Anterior cingulate cortex (tissue), 58 donors: Measurements from ENCODE around the gene HEATR9.

Source experiments
- DNase-seq, 58 donors: peaks; one replicate each; lab custom pipeline; 2025; lab: John Stamatoyannopoulos, UW

The HEATR9 gene

DNA sequence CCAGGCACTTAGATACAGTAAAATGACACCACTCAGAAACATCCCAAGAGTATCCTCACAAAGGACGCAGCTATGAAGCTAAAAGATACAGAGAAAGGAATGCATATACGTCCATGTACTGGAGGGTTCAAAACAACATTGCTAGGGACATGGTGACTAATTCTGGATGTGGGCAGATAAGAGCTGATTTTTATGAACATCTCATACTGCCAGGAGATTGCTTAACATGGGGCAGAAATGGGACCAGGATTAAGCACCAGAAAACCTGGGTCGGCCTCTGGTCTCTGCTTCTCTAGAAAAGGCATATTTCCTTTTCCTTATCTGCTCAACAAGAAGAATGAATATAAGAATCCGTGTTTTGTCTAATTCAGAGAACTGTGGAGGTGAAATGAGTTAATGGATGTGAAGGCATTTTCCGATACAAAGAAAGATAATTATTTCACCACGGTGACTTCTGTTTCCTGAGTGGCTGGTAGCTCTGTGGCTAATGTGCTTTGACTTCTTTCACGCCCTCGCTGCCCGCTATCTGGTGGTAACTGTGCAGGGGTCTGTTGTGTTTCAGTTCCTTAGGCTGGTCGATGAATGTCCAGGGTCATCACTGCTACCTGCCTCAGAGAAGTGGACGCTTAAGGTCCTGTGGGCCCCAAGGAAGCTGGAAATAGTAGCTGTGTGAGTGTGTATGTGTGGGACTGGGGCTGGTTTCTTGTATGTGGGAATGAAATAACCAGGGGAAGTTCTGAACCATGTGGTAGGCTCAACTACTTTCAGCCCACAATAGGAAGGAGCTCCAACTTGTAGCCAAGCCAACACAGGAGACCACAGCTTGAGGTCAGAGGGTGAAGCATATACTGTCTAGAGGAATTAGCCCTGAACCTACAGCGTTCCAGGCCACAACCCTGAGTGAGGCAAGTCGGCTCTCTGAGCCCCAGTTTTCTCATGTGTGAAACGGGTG is 27.2 kb upstream of the HEATR9 start:
- no peak for DNase-seq

GRCh38 chr17:35894206-35894605 is 25.5 kb upstream of the HEATR9 start:
- no peak for DNase-seq

DNA sequence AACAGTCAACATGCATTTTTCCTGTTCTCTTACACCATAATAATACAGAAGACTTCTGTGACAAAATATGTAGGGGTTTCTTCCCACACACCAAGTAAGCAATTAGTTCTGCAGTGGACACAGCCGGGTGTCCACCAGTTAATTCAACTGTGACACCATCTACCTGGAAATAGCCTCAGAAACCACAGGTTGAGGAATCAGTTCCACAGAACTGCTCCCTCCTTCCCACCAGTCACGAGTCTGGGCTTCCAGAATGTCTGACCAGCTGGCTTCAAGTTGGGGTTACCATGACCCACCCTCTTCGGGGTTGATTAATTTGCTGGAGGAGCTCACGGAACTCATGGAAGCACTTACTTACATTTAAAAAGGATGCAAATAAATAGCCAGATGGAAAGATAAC is 25.1 kb upstream of the HEATR9 start:
- no peak for DNase-seq

DNA sequence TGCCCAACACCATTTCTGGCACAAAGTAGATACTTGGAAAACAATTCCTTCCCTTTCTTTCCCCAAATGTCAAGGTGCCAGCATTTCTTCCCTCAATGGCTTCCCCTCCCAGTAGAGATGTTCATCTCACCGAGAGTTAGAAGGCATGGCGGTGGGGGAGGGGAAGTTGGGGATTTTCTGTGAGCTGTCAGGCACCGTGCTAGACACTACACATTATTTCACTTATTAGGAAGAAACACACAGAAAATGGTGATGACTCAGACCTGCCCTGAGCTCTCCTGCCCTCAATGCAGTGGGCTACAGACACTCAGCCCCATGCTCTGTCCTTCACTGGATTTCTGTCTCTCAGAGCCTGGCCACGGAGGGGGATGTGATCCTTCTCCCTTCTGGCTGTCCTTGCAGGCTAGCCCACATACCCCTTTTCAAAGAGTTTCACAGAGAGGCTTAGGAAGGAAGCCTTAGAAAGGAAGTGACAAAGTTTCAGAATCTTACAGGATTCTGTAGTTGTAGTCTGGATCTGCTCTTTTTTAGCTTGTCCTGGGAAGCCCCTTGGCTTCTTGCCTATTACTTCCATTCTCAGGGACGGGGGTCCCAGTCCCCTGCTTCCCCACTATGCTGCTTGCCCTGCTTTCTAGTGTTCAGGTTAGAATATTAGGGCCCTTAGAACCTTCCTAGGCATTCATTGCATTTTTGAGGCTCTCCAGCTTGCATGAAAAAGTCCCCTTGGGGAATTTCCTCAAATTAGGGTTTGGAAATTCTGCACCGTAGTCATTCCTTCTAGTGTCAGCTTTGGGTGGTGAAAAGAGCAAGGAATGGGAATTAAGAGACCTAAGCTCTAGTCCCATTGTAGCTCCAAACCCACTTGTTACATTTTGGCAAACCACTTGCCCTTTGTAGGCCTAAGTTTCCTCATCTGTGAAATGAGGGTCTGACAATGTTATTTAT is 23.7 kb upstream of the HEATR9 start:
- DNase-seq: no peak

DNA sequence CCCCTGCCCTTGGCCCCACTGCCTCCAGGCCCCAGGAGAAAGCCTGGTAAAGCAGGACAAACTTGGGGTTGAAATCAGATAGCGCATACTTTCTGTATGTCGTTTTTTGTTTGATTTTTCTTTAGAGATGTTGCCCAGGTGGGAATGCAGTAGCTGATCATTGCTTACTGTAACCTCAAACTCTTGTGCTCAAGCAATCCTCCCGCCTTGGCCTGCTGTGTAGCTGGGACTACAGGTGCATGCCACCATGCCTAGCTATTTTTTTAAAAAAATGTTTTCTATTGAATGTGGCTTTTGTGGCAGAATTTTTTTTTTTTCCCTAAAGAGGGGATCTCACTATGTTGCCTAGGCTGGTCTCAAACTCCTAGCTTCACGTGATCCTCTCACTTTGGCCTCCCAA is 22.6 kb upstream of the HEATR9 start:
- DNase-seq: no peak

DNA sequence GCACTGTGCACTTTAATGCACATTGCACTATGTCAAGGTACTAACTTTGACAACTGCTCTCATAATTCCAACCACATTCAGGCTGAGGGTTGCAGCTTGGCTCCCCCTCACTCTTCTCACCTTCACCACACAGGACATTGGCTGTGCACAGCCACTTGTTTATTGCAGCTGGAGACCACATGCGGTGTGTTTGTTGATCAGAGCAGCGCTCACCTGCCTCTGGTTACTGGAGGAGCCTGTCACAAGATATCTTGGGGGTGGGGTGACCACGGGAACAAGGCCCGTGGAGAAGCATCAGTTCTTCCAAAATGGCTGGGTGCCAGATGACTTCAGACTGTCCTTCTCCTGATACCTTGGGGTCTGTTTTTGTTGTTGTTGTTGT is 22.1 kb upstream of the HEATR9 start:
- DNase-seq: no peak

DNA sequence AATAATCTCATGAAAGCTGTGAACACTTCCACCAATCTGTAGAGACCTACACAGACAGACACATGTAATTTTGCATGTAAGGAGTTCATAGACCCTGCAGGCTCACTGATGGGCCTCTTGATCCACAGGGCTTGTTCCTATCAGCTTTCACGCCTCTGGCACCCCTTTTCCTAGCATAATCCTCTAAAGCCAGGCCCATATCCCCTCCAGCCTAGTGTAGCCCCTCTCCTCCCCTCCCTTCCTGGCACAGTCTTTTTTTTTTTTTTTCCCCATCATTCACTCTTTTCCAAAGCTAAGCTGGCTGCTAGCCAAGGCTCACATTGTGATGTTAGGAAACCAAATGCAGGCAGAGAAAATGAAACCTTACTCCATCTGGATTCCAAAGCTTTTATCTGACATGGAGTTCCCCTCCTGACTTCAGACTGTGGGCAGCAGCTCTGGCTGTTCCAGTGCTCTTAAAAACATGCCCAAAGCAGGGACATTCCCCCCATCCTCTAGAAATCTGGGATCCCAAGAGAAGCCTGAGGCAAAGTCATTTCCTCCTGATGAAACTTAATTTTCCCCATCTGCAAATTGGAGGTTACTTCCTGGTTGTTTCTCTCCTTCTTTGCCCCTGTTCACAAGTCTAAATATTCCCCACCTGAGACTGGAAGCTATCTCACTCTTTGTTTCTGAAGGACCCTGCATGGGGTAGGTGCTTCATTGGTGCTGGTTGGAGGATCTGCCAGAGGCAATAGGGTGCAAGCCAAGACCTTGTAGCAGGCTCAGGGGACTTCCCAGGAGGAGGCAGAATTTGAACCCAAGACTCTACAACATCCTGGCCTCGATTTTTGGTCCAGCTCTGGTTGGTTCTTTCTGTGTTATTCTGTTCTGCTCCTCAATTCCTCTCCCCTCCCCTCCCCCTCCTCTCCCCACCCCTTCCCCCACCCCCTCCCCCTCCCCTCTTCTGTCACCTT is 21.4 kb upstream of the HEATR9 start:
- peak in 15 of 58 donors; percentile 0 to 32 (median 5) for DNase-seq

- no peak for DNase-seq
These were observed 20.6 kb upstream of the HEATR9 start for GRCh38 chr17:35889241-35889640.

DNA sequence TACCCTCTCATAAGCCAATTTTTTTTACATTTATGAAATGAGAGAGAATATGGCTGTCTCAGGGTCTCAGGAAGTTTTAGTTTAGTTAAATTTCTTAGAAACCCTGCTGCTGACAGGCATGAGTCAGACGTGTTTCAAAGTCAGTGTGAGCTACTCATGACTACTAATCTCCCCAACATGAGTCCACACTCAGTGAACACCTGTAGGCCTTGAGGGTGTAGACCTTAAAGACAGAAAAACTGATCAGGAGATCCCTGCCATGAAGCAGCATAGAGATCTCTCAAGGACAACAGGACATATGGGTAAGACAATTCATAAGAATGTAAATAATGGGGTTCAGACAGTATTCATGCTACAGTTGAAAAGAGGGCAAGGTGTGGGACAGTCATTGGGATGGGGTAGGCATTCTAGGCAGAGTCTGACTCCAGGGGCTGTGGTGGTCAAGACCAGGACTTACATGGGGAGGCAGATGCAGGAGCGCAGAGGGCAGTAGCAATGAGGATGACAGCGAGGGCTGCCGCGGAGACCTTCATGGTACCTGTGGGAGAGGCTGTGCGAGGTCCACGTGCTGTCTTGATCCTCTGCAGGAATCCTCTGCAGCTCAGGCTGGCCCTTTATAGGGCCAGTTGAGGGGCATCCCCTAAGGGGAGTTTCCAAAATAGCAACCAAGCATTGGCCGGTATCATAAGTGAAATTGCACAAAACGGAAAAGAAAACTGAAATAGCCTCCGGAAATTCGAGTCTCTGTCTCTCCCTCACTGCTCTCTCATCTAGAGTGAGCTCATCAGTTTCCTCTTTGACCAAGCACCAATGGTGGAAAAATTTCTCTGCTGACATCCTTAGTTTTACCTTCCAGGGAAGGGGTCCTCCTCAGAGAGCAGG is 11.3 kb upstream of the HEATR9 start, which contains the start of gene CCL5:
Gene CCL5 (minus strand): TSS at position 588 of the 882 bp plus-strand sequence.
- DNase-seq: no peak

DNA sequence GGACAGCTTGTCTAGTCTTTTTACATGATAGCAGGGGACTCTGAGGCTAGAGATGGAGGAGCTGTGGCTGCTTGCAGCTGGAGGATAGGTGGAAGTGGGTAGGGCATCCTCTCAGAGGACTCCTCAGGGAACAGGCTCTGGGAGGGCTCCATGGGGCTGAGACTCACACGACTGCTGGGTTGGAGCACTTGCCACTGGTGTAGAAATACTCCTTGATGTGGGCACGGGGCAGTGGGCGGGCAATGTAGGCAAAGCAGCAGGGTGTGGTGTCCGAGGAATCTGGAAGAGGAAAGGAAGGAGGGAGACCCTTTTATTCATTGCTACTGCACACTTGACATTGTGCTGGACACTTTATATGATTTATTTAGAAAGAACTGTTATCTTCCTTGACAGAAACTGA is 9.7 kb upstream of the HEATR9 start:
- no peak for DNase-seq

DNA sequence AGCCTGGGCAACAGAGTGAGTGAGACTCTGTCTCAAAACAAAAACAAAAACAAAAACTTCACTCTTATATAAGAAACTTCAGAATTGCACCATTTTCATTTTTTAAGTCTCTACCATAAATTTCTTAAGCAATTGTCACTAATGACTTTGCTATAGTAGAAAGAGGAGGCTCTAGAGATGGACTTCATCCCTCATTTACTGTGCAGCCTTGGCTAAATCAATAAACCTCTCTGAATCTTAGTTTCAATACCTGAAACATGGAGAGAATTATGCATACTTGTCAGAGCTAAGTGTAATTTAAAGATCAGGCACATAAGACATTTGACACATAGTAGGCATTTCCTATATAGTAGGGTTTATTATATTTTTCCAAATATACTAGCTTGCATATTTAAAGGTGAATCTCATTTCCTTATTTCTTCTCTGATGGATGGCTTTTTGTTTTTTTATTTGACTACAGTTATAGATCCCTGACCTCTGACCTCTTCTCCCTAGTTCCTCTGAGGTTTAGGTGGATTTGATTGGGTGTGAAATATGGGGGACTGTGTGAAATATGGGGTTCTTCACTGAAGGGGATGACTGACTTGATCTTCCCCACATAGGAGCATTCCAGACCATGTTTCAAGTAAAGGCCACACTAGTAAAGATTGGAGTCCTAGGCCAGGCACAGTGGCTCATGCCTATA is 8.8 kb upstream of the HEATR9 start:
- DNase-seq: no peak

GRCh38 chr17:35876534-35876933 is 7.8 kb upstream of the HEATR9 start:
- DNase-seq: no peak

GRCh38 chr17:35875800-35876139 is 7.1 kb upstream of the HEATR9 start:
- DNase-seq: no peak

DNA sequence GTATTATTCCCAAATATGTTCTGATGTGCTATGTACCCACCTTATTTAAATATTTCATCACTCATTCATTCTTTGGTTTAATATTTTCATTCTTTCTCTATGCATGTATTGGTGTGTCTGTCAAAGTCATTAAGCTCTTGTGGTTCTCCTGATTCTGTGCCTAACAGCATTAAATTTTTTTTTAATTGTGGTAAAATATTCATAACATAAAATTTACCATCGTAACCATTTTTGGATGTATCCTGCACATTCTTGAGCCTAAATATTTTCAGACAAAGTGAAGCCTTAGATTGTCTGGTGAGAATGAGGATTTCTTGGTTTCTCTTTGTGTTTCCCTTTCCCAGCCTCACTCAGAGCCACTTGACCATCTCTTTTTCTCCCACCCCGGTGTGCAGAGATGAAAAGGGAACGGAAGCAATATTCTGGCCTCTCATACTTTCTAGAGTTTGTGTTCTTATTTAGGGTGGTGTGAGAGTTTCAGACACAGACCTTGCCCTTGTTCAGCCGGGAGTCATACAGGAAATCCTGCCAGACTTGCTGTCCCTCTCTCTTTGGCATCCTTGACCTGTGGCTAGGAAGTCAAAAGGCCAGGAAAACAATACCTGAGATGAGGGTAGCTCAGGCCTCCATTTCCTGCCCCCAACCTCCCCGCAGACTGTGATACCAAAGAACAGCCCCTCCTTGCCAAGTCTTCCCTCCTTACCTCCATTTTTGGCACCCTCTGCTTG is 6.5 kb upstream of the HEATR9 start:
- no peak for DNase-seq

- no peak for DNase-seq
These were observed 3.7 kb upstream of the HEATR9 start for GRCh38 chr17:35872196-35872980.

GRCh38 chr17:35870906-35871819 is 2.5 kb upstream of the HEATR9 start:
- peak in 1 of 58 donors; percentile 0 for DNase-seq
